H1 (cell line): ENCODE data around the gene OBSCN. TPM values are rescaled to one million over a fixed set of nuclear protein-coding genes. Genes with fewer than 3 reads are reported as not detected.

Experiments used
- CTCF ChIA-PET: fragments of 300-600 bp; sonication (Branson Sonifier 250); formaldehyde crosslinking; loops from one replicate; lab custom pipeline; 2021; ENCODE audit not compliant: partially characterized antibody; lab: Charles Lee
- POLR2A ChIA-PET: fragments of 300-600 bp; sonication (Branson Sonifier 250); formaldehyde crosslinking; loops from one replicate; lab custom pipeline; 2021; ENCODE audit warnings: inconsistent platforms; ENCODE audit not compliant: partially characterized antibody; lab: Charles Lee
- DNase-seq, 2 experiments: peaks; one replicate each; pipeline versions ENCODE4 v3.0.0 to v3.0.0-alpha.2; 2010 to 2022; ENCODE audit warnings: low spot score in 2 of 2, low read depth in 1 of 2, mixed read lengths in 1 of 2
- FAIRE-seq: peaks from 2 replicates; lab custom pipeline; 2011; peaks lifted over from hg19 to GRCh38; lab: Jason Lieb, UNC
- H2AFZ ChIP-seq: 2 replicates; pipeline ENCODE4 v1.8.1; 2012; ENCODE audit warnings: low read length, inconsistent platforms
- H2AK5ac ChIP-seq: 2 replicates; pipeline ENCODE4 v1.6.1; 2013; ENCODE audit warnings: low read depth, low read length
- H2BK120ac ChIP-seq: replicated peaks from 2 replicates; pipeline ENCODE3; 2013; ENCODE audit warnings: low read depth, low read length, inconsistent platforms
- H2BK12ac ChIP-seq: 2 replicates; pipeline ENCODE4 v1.6.1; 2013; ENCODE audit warnings: low read depth, low read length
- H2BK15ac ChIP-seq: 2 replicates; pipeline ENCODE4 v1.6.1; 2013; ENCODE audit warnings: low read length
- H2BK20ac ChIP-seq: 2 replicates; pipeline ENCODE4 v1.6.1; 2013; ENCODE audit warnings: low read length
- H2BK5ac ChIP-seq: 2 replicates; pipeline ENCODE4 v1.6.1; 2013; ENCODE audit warnings: low read depth, low read length
- H3K14ac ChIP-seq: 2 replicates; pipeline ENCODE4 v1.6.1; 2013; ENCODE audit warnings: inconsistent platforms; ENCODE audit not compliant: insufficient read length
- H3K18ac ChIP-seq: 2 replicates; pipeline ENCODE4 v1.6.1; 2013; ENCODE audit warnings: low read length; ENCODE audit errors: extremely low read depth
- H3K23ac ChIP-seq: 2 replicates; pipeline ENCODE4 v1.6.1; 2013; ENCODE audit warnings: inconsistent platforms; ENCODE audit not compliant: insufficient read length
- H3K23me2 ChIP-seq: 2 replicates; pipeline ENCODE4 v1.6.1; 2013; ENCODE audit warnings: low read depth, low read length
- H3K27ac ChIP-seq: 2 replicates; pipeline ENCODE4 v1.6.1; 2011; ENCODE audit warnings: low read depth, low read length, inconsistent platforms
- H3K27me3 ChIP-seq, 4 experiments: replicated peaks in 1 of 4; 1 replicate in 1 of 4; 2 replicates in 3 of 4; pipeline versions ENCODE4 v1.6.1 to v1.8.1; 2011 to 2013; ENCODE audit warnings: low read length in 3 of 4, mild to moderate bottlenecking in 3 of 4, inconsistent platforms in 2 of 4, mixed read lengths in 2 of 4, moderate library complexity in 1 of 4; ENCODE audit not compliant: control insufficient read depth in 3 of 4, insufficient read depth in 3 of 4; ENCODE audit errors: extremely low read depth in 1 of 4
- H3K36me3 ChIP-seq, 4 experiments: 2 replicates each; pipeline versions ENCODE4 v1.6.1 to v1.8.1; 2011 to 2013; ENCODE audit warnings: mild to moderate bottlenecking in 4 of 4, low read length in 3 of 4, moderate library complexity in 2 of 4, control low read depth in 1 of 4, inconsistent platforms in 1 of 4; ENCODE audit not compliant: insufficient read depth in 4 of 4, control insufficient read depth in 2 of 4
- H3K4ac ChIP-seq: replicated peaks from 2 replicates; pipeline ENCODE3; 2013; ENCODE audit warnings: low read length, low read depth, mixed read lengths, inconsistent platforms; ENCODE audit not compliant: insufficient read length
- H3K4me1 ChIP-seq, 4 experiments: replicated peaks in 1 of 4; 1 replicate in 1 of 4; 2 replicates in 3 of 4; pipeline versions ENCODE4 v1.6.1 to v1.8.1; 2011 to 2013; ENCODE audit warnings: low read length in 3 of 4, inconsistent platforms in 2 of 4, mixed read lengths in 1 of 4; ENCODE audit not compliant: insufficient read depth in 4 of 4, control insufficient read depth in 3 of 4
- H3K4me2 ChIP-seq, 2 experiments: 2 replicates each; pipeline versions ENCODE4 v1.6.1 to v1.8.1; 2011 to 2013; ENCODE audit warnings: low read depth in 2 of 2, low read length in 2 of 2, control low read depth in 1 of 2, inconsistent platforms in 1 of 2, mild to moderate bottlenecking in 1 of 2; ENCODE audit not compliant: insufficient read depth in 1 of 2
- H3K4me3 ChIP-seq, 4 experiments: fragments of 200-600, 300-600 bp in 1 of 4; sonication (generic), shearing (Covaris generic), sonication (Bioruptor Twin) in 1 of 4; 2 replicates each; pipeline versions ENCODE4 v1.5.1 to v1.8.1; 2011 to 2016; ENCODE audit warnings: low read length in 4 of 4, low read depth in 3 of 4, control low read depth in 2 of 4, inconsistent platforms in 2 of 4, mild to moderate bottlenecking in 2 of 4, mixed read lengths in 1 of 4, moderate library complexity in 1 of 4; ENCODE audit not compliant: insufficient read depth in 2 of 4; ENCODE audit errors: extremely low read depth in 1 of 4
- H3K56ac ChIP-seq: replicated peaks from 2 replicates; pipeline ENCODE3; 2013; ENCODE audit warnings: low read depth, mild to moderate bottlenecking, mixed read lengths, low read length, inconsistent platforms; ENCODE audit not compliant: insufficient read length
- H3K79me1 ChIP-seq: 2 replicates; pipeline ENCODE4 v1.6.1; 2013; ENCODE audit warnings: low read depth, low read length, control low read depth
- H3K79me2 ChIP-seq, 2 experiments: 2 replicates each; pipeline versions ENCODE4 v1.6.1 to v1.8.1; 2012 to 2013; ENCODE audit warnings: low read length in 2 of 2, mild to moderate bottlenecking in 2 of 2, inconsistent platforms in 1 of 2; ENCODE audit not compliant: insufficient read depth in 2 of 2, control insufficient read depth in 1 of 2
- H3K9ac ChIP-seq, 4 experiments: replicated peaks in 1 of 4; 1 replicate in 1 of 4; 2 replicates in 3 of 4; pipeline versions ENCODE4 v1.6.1 to v1.8.1; 2011 to 2013; ENCODE audit warnings: low read depth in 3 of 4, low read length in 3 of 4, control low read depth in 2 of 4, mild to moderate bottlenecking in 2 of 4, moderate library complexity in 2 of 4, inconsistent platforms in 1 of 4; ENCODE audit errors: extremely low read depth in 1 of 4
- H3K9me3 ChIP-seq, 2 experiments: 2 replicates each; pipeline versions ENCODE4 v1.6.1 to v1.8.1; 2012 to 2013; ENCODE audit warnings: mild to moderate bottlenecking in 2 of 2, moderate library complexity in 2 of 2, control low read depth in 1 of 2, inconsistent platforms in 1 of 2, low read depth in 1 of 2, low read length in 1 of 2, mixed read lengths in 1 of 2; ENCODE audit not compliant: insufficient read depth in 2 of 2
- H4K20me1 ChIP-seq, 2 experiments: replicated peaks in 1 of 2; 2 replicates each; pipeline versions ENCODE3 to v1.8.1; 2011 to 2013; ENCODE audit warnings: inconsistent platforms in 2 of 2, low read length in 2 of 2, mild to moderate bottlenecking in 1 of 2; ENCODE audit not compliant: insufficient read depth in 2 of 2, control insufficient read depth in 1 of 2
- H4K5ac ChIP-seq: 2 replicates; pipeline ENCODE4 v1.6.1; 2013; ENCODE audit warnings: low read length, low read depth, mixed read lengths, inconsistent platforms; ENCODE audit not compliant: insufficient read length
- H4K8ac ChIP-seq: 2 replicates; pipeline ENCODE4 v1.8.0; 2013; ENCODE audit warnings: mild to moderate bottlenecking, moderate library complexity, low read length, inconsistent platforms; ENCODE audit not compliant: insufficient read depth; ENCODE audit errors: extremely low read depth
- H4K91ac ChIP-seq: replicated peaks from 2 replicates; pipeline ENCODE3; 2013; ENCODE audit warnings: low read length, mixed read lengths, inconsistent platforms; ENCODE audit not compliant: insufficient read length
- CBX8 ChIP-seq: fragments of 300-800, 300-1000 bp; sonication (generic); IDR thresholded peaks from 2 replicates; pipeline ENCODE4 v1.7.1; 2016; ENCODE audit warnings: low read depth, low read length, borderline replicate concordance
- EGR1 ChIP-seq: IDR thresholded peaks from 2 replicates; pipeline ENCODE4 v1.6.1; 2011; ENCODE audit warnings: low read depth, low read length, borderline replicate concordance
- EP300 ChIP-seq, 2 experiments: IDR thresholded peaks; 1 replicate in 1 of 2; 2 replicates in 1 of 2; pipeline ENCODE4 v1.6.1; 2011 to 2012; ENCODE audit warnings: low read depth in 2 of 2, low read length in 2 of 2, mild to moderate bottlenecking in 2 of 2, borderline replicate concordance in 1 of 2, inconsistent platforms in 1 of 2, moderate library complexity in 1 of 2
- FOSL1 ChIP-seq: IDR thresholded peaks from 2 replicates; pipeline ENCODE4 v1.6.1; 2011; ENCODE audit warnings: mild to moderate bottlenecking, low read depth, low read length, moderate library complexity; ENCODE audit not compliant: insufficient read depth
- GABPA ChIP-seq: IDR thresholded peaks from 2 replicates; pipeline ENCODE4 v1.6.1; 2011; ENCODE audit warnings: mild to moderate bottlenecking, low read length, moderate library complexity, borderline replicate concordance; ENCODE audit not compliant: insufficient read depth
- POU5F1 ChIP-seq: IDR thresholded peaks from 2 replicates; pipeline ENCODE4 v1.6.1; 2011; ENCODE audit warnings: low read depth, mild to moderate bottlenecking, low read length, moderate library complexity
- TAF7 ChIP-seq: optimal IDR thresholded peaks from 2 replicates; pipeline ENCODE3; 2011; ENCODE audit warnings: low read depth, mild to moderate bottlenecking, inconsistent platforms, low read length, moderate library complexity, borderline replicate concordance
- WGBS, 2 experiments: shearing (Covaris generic) in 1 of 2; methylation state at CpG; one replicate each; pipeline versions ENCODE4 v1.1.6 to v1.1.7; 2013 to 2015; ENCODE audit warnings: low lambda C conversion rate in 2 of 2, mixed read lengths in 2 of 2, inconsistent platforms in 1 of 2, low coverage in 1 of 2, missing lambda C conversion rate in 1 of 2; ENCODE audit not compliant: insufficient replicate concordance in 2 of 2, insufficient coverage in 1 of 2, insufficient read length in 1 of 2; ENCODE audit errors: extremely low coverage in 1 of 2, missing lambda C conversion rate in 1 of 2; 5-methylcytosine and 5-hydroxymethylcytosine counted together
- polyA plus RNA-seq, 7 experiments: library from polyadenylated mRNA; depleted of rRNA in 3 of 7; stranded (reverse) in 5 of 7; unstranded in 2 of 7; fragments of >200 nt in 5 of 7; fragments of 200-250 nt in 2 of 7; gene quantifications; 1 replicate in 5 of 7; 2 replicates in 1 of 7; 4 replicates in 1 of 7; pipeline versions ENCODE4 v1.2.1 to v1.2.3, GENCODE V29; 2011 to 2013; ENCODE audit warnings: missing spikeins in 2 of 7, mixed read lengths in 2 of 7
- total RNA-seq: library from RNA; stranded (reverse); fragmentation: NEBNext Ultra II Directional; extraction: Animal tissue kit (Norgen Biotek cat#: 25700); gene quantifications from 2 replicates; pipeline ENCODE4 v1.2.1, GENCODE V29; 2021

The OBSCN gene
- total and polyA plus RNA-seq, 2 of the 8 experiments (the other 6 are each of a cell fraction or from before 2014, with no cell fraction given) = 7.5 to 28.4 TPM

DNA sequence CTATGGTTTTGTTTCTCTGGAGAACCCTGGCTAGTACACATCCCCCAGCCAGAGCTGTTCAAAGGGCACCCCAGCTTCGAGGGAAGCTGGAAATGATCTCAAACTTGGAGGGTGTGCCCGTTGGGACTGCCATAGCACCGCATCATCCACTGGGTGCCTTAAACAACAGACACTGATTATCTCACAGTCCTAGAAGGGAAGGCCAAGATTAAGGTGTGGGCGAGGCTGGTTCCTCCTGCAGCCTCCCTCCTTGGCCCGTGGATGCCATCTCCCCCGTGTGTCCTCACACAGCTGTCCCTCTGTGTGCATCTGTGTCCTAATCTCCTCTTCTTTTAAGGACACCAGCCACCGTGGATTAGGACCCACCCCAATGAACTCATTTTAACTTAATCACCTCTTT lies 46.5 kb upstream of the OBSCN start:
- FAIRE-seq (no peak), DNase-seq (no peak)
- POLR2A ChIA-PET = interaction anchor here (6.5 kb wide), 1 partner anchor 8 kb away, joined by 44 read pairs; no protein-coding TSS in a partner anchor
- Histone ChIP-seq H3K23ac (no peak overlapping the region), H2BK5ac (no peak overlapping the region), H3K27me3 (peaks cover 0 to 3% (median 0%) of the 10 kb centered on the region in 4 experiments; a peak in 4 of 7 replicates), H3K79me1 (no peaks in the 10 kb centered on the region), H3K4ac (no peak overlapping the region), H4K91ac (no peak overlapping the region), H4K8ac (no peak overlapping the region), H4K5ac (no peak overlapping the region), H3K23me2 (peaks cover 5% of the 10 kb centered on the region; the same call in 1 of the 2 replicates), H4K20me1 (no peaks in the 10 kb centered on the region), H3K36me3 (no peaks in the 10 kb centered on the region), H3K4me3 (no peak overlapping the region), H2BK15ac (no peak overlapping the region), H3K14ac (no peak overlapping the region), H3K9ac (no peak overlapping the region), H2BK12ac (no peak overlapping the region), H3K4me1 (peaks cover 0 to 9% (median 6%) of the 10 kb centered on the region in 4 experiments; a peak in 6 of 7 replicates), H3K27ac (no peak overlapping the region), H2BK120ac (no peak overlapping the region), H3K56ac (no peak overlapping the region), H3K4me2 (no peak overlapping the region), H3K18ac (no peak overlapping the region), H3K79me2 (peaks cover 0 to 1% of the 10 kb centered on the region in 2 experiments; a peak in 1 of 4 replicates), H3K9me3 (no peaks in the 10 kb centered on the region), H2BK20ac (no peak overlapping the region), H2AK5ac (no peak overlapping the region), H2AFZ (no peak overlapping the region)
- CTCF ChIA-PET = interaction anchor here (0.7 to 1.7 kb wide), 2 partner anchors 9 to 15 kb away, joined by 3 to 4 read pairs; no protein-coding TSS in a partner anchor
- WGBS, 2 experiments = 84% methylated on average over 6 of the region's 7 CpGs; no CpG with 5 or more reads in 1 of the 2 experiments
- TF ChIP-seq EP300 (IDR thresholded peaks at IDR 0.05; ENCODE audit: borderline replicate concordance in 1 of 2, low read depth in 2 of 2, low read length in 2 of 2) (no peak), EGR1 (no peak), GABPA (no peak), FOSL1 (no peak), POU5F1 (no peak), CBX8 (no peak), TAF7 (no peak)
